ENCODE results near the gene ZFR2. TPM values are rescaled to one million over a fixed set of nuclear protein-coding genes. Genes with fewer than 3 reads are reported as not detected.

Gene ZFR2
- total RNA-seq, 4 donors from 2014 or later = not detected

- no peak for TF ChIP-seq CTCF (IDR thresholded peaks at IDR 0.05; ENCODE audit: low read depth)
These were observed 84.9 kb downstream of the ZFR2 start for GRCh38 chr19:3783660-3784584.

DNA sequence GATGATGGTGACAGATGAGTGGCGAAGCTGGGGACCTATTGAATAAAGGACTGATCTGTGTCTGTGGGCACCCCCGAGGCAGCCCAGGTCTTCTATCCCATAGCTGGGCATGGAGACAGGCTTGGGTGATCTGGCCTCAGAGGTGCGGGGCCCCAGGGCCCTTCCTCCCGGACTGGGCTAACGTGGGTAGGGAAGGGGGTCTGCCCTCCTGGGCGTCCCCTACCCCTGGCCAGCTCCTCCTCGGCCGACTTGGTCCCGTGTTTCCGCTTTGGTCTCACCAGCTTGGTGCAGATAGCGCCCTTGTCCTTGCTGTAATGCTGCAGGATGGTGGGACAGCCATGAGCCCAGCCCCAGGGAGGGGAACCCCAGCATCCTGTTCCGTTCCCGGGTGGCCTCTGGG lies 85.9 kb downstream of the ZFR2 start:
- no peak for TF ChIP-seq CTCF (IDR thresholded peaks at IDR 0.05; ENCODE audit: low read depth)

GRCh38 chr19:3782330-3782729 lies 86.5 kb downstream of the ZFR2 start:
- no peak for TF ChIP-seq CTCF (IDR thresholded peaks at IDR 0.05; ENCODE audit: low read depth)

DNA sequence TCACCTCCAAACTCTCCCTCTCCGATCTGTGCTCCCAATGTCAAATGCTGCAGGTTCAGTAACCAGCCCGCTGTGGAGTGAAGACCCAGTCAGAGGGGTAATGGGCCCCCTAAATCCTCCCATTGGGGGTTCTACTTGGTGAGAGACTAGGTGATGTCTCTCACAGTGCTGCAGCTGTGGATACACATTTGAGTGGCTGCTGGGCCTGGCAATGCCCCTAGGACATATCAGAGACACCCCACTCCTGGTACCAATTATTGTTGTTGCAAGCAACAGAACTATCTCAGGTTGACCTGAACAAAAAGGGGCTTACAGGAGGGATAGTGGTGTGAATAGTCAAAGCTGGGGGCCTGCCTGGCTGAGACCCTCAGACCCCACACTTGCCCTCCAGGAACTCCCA lies 87.2 kb downstream of the ZFR2 start:
- no peak for TF ChIP-seq CTCF (IDR thresholded peaks at IDR 0.05; ENCODE audit: low read depth)

DNA sequence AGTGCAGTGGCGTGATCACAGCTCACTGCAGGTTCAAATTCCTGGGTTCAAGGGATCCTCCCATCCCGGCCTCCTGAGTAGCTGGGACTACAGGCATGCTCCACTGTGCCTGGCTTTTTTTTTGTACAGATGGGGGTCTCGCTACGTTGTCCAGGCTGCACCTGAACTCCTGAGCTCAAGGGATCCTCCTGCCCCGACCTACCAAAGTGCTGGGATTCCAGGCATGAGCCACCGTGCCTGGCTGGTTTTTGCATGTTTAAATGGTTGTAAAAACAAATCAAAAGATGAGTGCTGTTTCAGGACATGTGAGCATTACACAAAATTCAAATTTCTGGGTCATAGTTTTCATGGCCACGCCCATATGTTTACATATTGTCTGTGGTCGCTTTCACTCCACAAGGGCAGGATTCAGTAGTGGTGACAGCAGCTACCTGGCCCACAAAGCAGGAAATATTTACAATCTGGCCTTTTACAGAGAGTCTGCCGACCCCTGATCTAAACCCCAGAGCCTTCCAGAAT lies 88.0 kb downstream of the ZFR2 start:
- no peak for TF ChIP-seq CTCF (IDR thresholded peaks at IDR 0.05; ENCODE audit: low read depth)

- TF ChIP-seq CTCF (IDR thresholded peaks at IDR 0.05; ENCODE audit: low read depth) = no peak
These were observed 89.7 kb downstream of the ZFR2 start for GRCh38 chr19:3778899-3779723.

Data from subcutaneous adipose tissue (tissue), 4 donors.